PC-9 (cell line): ENCODE measurements around the gene CETN1. TPM values are rescaled to one million over a fixed set of nuclear protein-coding genes. Genes with fewer than 3 reads are reported as not detected.

Source experiments
- BruUV-seq: library from RNA; stranded (reverse); fragments of 400-500 nt; replicated peaks from 2 replicates; lab custom pipeline; 2021; lab: Mats Ljungman, UMichigan
- CTCF ChIA-PET: fragments of 300-600 bp; sonication (Branson Sonifier 250); formaldehyde crosslinking; loops from one replicate; lab custom pipeline; 2022; ENCODE audit warnings: antibody characterized with exemption; lab: Charles Lee
- POLR2A ChIA-PET: fragments of 300-600 bp; sonication (Branson Sonifier 250); formaldehyde crosslinking; loops from one replicate; lab custom pipeline; 2022; ENCODE audit warnings: antibody characterized with exemption; ENCODE audit not compliant: unreplicated experiment; lab: Charles Lee
- DNase-seq, 2 experiments: peaks; one replicate each; pipeline versions ENCODE4 v3.0.0 to v3.0.0-alpha.2; 2015 to 2022; ENCODE audit warnings: mixed read lengths in 1 of 2
- H2AFZ ChIP-seq: fragments of 200-600 bp; sonication (generic); 2 replicates; pipeline ENCODE4 v1.8.1; 2017; ENCODE audit warnings: antibody characterized with exemption
- H3F3A ChIP-seq: fragments of 200-600 bp; sonication (generic); 2 replicates; pipeline ENCODE4 v1.8.1; 2017; ENCODE audit warnings: antibody characterized with exemption, mild to moderate bottlenecking, low read depth; ENCODE audit not compliant: insufficient read depth
- H3K27ac ChIP-seq: fragments of 200-600 bp; sonication (generic); 2 replicates; pipeline ENCODE4 v1.6.1; 2016; ENCODE audit warnings: mixed run types
- H3K27me3 ChIP-seq: fragments of 200-600 bp; sonication (generic); 2 replicates; pipeline ENCODE4 v1.6.1; 2016; ENCODE audit warnings: low read depth, mixed run types; ENCODE audit not compliant: insufficient read depth
- H3K36me3 ChIP-seq: fragments of 200-600 bp; sonication (generic); 2 replicates; pipeline ENCODE4 v1.6.1; 2016; ENCODE audit warnings: low read depth, mixed run types
- H3K4me1 ChIP-seq: fragments of 200-600 bp; sonication (generic); replicated peaks from 2 replicates; pipeline ENCODE4 v1.6.1; 2016; ENCODE audit warnings: mixed run types; ENCODE audit not compliant: insufficient read depth
- H3K4me2 ChIP-seq: fragments of 200-600 bp; sonication (generic); 2 replicates; pipeline ENCODE4 v1.6.1; 2017; ENCODE audit warnings: mixed run types
- H3K4me3 ChIP-seq: fragments of 200-600 bp; sonication (generic); 2 replicates; pipeline ENCODE4 v1.6.1; 2016; ENCODE audit warnings: mixed run types
- H3K79me2 ChIP-seq: fragments of 200-600 bp; sonication (generic); 2 replicates; pipeline ENCODE4 v1.6.1; 2017; ENCODE audit warnings: low read depth, mixed run types
- H3K9me2 ChIP-seq: fragments of 200-600 bp; sonication (generic); 2 replicates; pipeline ENCODE4 v1.8.1; 2017; ENCODE audit warnings: mild to moderate bottlenecking; ENCODE audit not compliant: insufficient read depth
- H3K9me3 ChIP-seq: fragments of 200-600 bp; sonication (generic); 2 replicates; pipeline ENCODE4 v1.8.1; 2016; ENCODE audit warnings: low read depth; ENCODE audit not compliant: insufficient read depth
- H4K20me1 ChIP-seq: fragments of 200-600 bp; sonication (generic); 2 replicates; pipeline ENCODE4 v1.8.1; 2017; ENCODE audit not compliant: insufficient read depth
- CTCF ChIP-seq: fragments of 200-600 bp; sonication (generic); conservative IDR thresholded peaks from 2 replicates; pipeline ENCODE4 v1.6.1; 2017; ENCODE audit warnings: mixed run types, antibody characterized with exemption, mild to moderate bottlenecking, moderate library complexity
- EZH2 ChIP-seq: fragments of 200-600 bp; sonication (generic); IDR thresholded peaks from 2 replicates; pipeline ENCODE4 v1.8.0; 2017; ENCODE audit warnings: antibody characterized with exemption, low read depth
- intact Hi-C: fragments of 100-400 bp; cut with micrococcal nuclease; formaldehyde crosslinking; loops from one replicate; pipeline ENCODE4 v1.10.0; 2022; ENCODE audit not compliant: unreplicated experiment
- total RNA-seq: library from RNA; stranded (reverse); gene quantifications from 2 replicates; pipeline ENCODE4 v1.2.3, GENCODE V29; 2021

Gene CETN1
- total RNA-seq, 1 experiment from 2014 or later: not detected

- POLR2A ChIA-PET: no interaction called here
- CTCF ChIA-PET: no interaction called here
- no peaks in the 10 kb centered on the region for H3K79me2 ChIP-seq
- intact Hi-C loops: no loop called here
- H3K27me3 ChIP-seq: peaks cover 75% of the 10 kb centered on the region
- no peak overlapping the region for H3K27ac ChIP-seq
- H2AFZ ChIP-seq: no peak overlapping the region
- no peaks in the 10 kb centered on the region for H3K9me3 ChIP-seq
- H3K4me3 ChIP-seq: no peak overlapping the region
- DNase-seq: no peak
- H3K36me3 ChIP-seq: no peaks in the 10 kb centered on the region
- no peaks in the 10 kb centered on the region for H3K4me1 ChIP-seq
- no peaks in the 10 kb centered on the region for H3K9me2 ChIP-seq
- no peak for TF ChIP-seq CTCF
- no peak for TF ChIP-seq EZH2
- no peaks in the 10 kb centered on the region for H3F3A ChIP-seq
- no TSS peak for BruUV-seq
- no peaks in the 10 kb centered on the region for H4K20me1 ChIP-seq
- H3K4me2 ChIP-seq: no peak overlapping the region
These were observed 14.6 kb upstream of the CETN1 start for GRCh38 chr18:565562-566061.

DNA sequence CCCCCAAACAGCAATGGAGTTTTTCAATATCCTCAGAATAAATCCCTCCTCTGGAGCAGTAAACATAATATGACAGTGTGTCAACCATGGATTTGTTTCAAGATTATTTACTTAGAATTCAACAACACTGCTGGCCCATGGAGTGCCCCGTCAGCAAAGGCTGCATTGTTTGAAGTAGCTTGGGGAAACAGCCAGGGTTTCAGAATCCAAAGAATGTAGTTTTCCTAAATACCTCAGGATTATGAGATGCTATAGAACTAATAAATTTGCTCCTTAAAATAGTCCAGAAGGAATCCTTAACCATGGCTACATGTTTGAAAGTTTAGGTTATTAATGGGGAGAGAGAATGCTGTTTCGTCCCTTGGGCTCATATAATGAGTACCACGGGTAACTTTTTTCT is 13.1 kb upstream of the CETN1 start:
- Histone ChIP-seq H3K4me1 (no peaks in the 10 kb centered on the region), H3K27ac (no peak overlapping the region), H2AFZ (no peak overlapping the region), H3K9me3 (no peaks in the 10 kb centered on the region), H3K4me2 (no peak overlapping the region), H4K20me1 (no peaks in the 10 kb centered on the region), H3K36me3 (no peaks in the 10 kb centered on the region), H3F3A (no peaks in the 10 kb centered on the region), H3K79me2 (no peaks in the 10 kb centered on the region), H3K27me3 (peaks cover 90% of the 10 kb centered on the region), H3K9me2 (no peaks in the 10 kb centered on the region), H3K4me3 (no peak overlapping the region)
- TF ChIP-seq EZH2 (no peak), CTCF (no peak)
- ChIA-PET CTCF (no interaction called here), POLR2A (no interaction called here)
- DNase-seq: no peak
- intact Hi-C loops: no loop called here
- no TSS peak for BruUV-seq

DNA sequence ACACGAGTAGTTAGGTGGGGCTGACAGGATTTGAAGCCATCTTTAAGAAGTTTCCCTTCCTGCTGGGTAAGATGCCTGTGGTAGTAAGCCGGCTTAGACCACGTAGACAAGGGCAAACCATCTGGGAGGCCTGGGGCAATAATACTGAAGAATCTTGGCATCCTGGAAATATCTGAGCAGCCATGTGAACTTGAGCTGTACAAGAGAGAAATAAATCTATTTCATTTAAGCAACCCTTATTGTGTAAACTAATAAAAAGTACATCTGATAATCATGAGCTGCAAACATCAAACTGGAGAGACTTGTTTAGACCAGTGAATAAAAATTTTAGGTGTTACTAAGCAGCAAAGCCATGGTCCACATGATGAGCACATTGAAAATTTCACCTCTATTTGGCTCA is 11.4 kb upstream of the CETN1 start:
- Histone ChIP-seq H3K4me3 (no peak overlapping the region), H3K36me3 (no peaks in the 10 kb centered on the region), H3F3A (no peaks in the 10 kb centered on the region), H3K79me2 (no peaks in the 10 kb centered on the region), H3K4me2 (no peak overlapping the region), H3K9me2 (no peaks in the 10 kb centered on the region), H4K20me1 (no peaks in the 10 kb centered on the region), H3K27ac (no peak overlapping the region), H3K27me3 (peaks cover 95% of the 10 kb centered on the region), H3K9me3 (no peaks in the 10 kb centered on the region), H3K4me1 (no peaks in the 10 kb centered on the region), H2AFZ (no peak overlapping the region)
- ChIA-PET CTCF (no interaction called here), POLR2A (no interaction called here)
- peak in 1 of 2 experiments; percentile 64 for DNase-seq
- BruUV-seq: no TSS peak
- intact Hi-C loops: no loop called here
- TF ChIP-seq EZH2: no peak
- no peak for TF ChIP-seq CTCF
